Chondrocyte (in vitro differentiated cells): ENCODE measurements around the gene CTSL. TPM values are rescaled to one million over a fixed set of nuclear protein-coding genes. Genes with fewer than 3 reads are reported as not detected.
A peak's percentile ranks its signal among the peaks of the same experiment; 100 is the strongest.

Experiments
- DNase-seq: peaks from one replicate; pipeline ENCODE4 v3.0.0; 2021; ENCODE audit warnings: mixed read lengths, low spot score
- H3K27ac Mint-ChIP-seq: one replicate; pipeline ENCODE4 v1.8.0; 2021; ENCODE audit warnings: mild to moderate bottlenecking, moderate library complexity, mixed read lengths; ENCODE audit not compliant: unreplicated experiment
- H3K27me3 Mint-ChIP-seq: 2 replicates; pipeline ENCODE4 v1.8.0; 2021; ENCODE audit warnings: low read depth, mixed read lengths
- H3K36me3 Mint-ChIP-seq: 2 replicates; pipeline ENCODE4 v1.8.0; 2021; ENCODE audit warnings: low read depth, mixed read lengths
- H3K4me1 Mint-ChIP-seq: 2 replicates; pipeline ENCODE4 v1.8.0; 2021; ENCODE audit warnings: low read depth, mild to moderate bottlenecking, mixed read lengths
- H3K4me3 Mint-ChIP-seq: one replicate; pipeline ENCODE4 v1.8.0; 2021; ENCODE audit warnings: mild to moderate bottlenecking, moderate library complexity, mixed read lengths; ENCODE audit not compliant: unreplicated experiment
- H3K9me3 Mint-ChIP-seq: 2 replicates; pipeline ENCODE4 v1.8.0; 2021; ENCODE audit warnings: low read depth, mixed read lengths
- total RNA-seq: library from RNA; stranded (reverse); gene quantifications from 3 replicates; pipeline ENCODE4 v1.2.1, GENCODE V29; 2021
- TF ChIP-seq, protein P1 (sequence below): fragments of 200-600 bp; sonication (generic); IDR thresholded peaks from 2 replicates; pipeline ENCODE4 v1.5.0; 2021; ENCODE audit warnings: antibody characterized with exemption, mild to moderate bottlenecking, moderate library complexity

CTSL gene
- total RNA-seq, 1 donor from 2014 or later = 77.7 TPM

GRCh38 chr9:87701931-87702421 is 23.9 kb upstream of the CTSL start:
- no peaks in the 10 kb centered on the region for H3K9me3 Mint-ChIP-seq
- peaks cover 34% of the 10 kb centered on the region for H3K36me3 Mint-ChIP-seq
- no peak for DNase-seq
- H3K4me3 Mint-ChIP-seq = no peak overlapping the region
- TF ChIP-seq, protein P1, sequence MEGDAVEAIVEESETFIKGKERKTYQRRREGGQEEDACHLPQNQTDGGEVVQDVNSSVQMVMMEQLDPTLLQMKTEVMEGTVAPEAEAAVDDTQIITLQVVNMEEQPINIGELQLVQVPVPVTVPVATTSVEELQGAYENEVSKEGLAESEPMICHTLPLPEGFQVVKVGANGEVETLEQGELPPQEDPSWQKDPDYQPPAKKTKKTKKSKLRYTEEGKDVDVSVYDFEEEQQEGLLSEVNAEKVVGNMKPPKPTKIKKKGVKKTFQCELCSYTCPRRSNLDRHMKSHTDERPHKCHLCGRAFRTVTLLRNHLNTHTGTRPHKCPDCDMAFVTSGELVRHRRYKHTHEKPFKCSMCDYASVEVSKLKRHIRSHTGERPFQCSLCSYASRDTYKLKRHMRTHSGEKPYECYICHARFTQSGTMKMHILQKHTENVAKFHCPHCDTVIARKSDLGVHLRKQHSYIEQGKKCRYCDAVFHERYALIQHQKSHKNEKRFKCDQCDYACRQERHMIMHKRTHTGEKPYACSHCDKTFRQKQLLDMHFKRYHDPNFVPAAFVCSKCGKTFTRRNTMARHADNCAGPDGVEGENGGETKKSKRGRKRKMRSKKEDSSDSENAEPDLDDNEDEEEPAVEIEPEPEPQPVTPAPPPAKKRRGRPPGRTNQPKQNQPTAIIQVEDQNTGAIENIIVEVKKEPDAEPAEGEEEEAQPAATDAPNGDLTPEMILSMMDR = no peak
- H3K27ac Mint-ChIP-seq = peak overlapping the region; percentile 54
- H3K27me3 Mint-ChIP-seq = no peaks in the 10 kb centered on the region
- H3K4me1 Mint-ChIP-seq = peaks cover 15% of the 10 kb centered on the region

GRCh38 chr9:87702921-87703320 is 23.0 kb upstream of the CTSL start:
- Mint-ChIP-seq H3K4me3 (no peak overlapping the region), H3K36me3 (peaks cover 35% of the 10 kb centered on the region), H3K27ac (no peak overlapping the region), H3K9me3 (no peaks in the 10 kb centered on the region), H3K4me1 (peaks cover 18% of the 10 kb centered on the region), H3K27me3 (no peaks in the 10 kb centered on the region)
- TF ChIP-seq, protein P1 = no peak
- no peak for DNase-seq

- Mint-ChIP-seq H3K36me3 (peaks cover 34% of the 10 kb centered on the region), H3K4me1 (peaks cover 21% of the 10 kb centered on the region), H3K27ac (no peak overlapping the region), H3K27me3 (no peaks in the 10 kb centered on the region), H3K4me3 (no peak overlapping the region), H3K9me3 (no peaks in the 10 kb centered on the region)
- TF ChIP-seq, protein P1 = no peak
- no peak for DNase-seq
Measured at GRCh38 chr9:87703636-87704276, 22.2 kb upstream of the CTSL start.

DNA sequence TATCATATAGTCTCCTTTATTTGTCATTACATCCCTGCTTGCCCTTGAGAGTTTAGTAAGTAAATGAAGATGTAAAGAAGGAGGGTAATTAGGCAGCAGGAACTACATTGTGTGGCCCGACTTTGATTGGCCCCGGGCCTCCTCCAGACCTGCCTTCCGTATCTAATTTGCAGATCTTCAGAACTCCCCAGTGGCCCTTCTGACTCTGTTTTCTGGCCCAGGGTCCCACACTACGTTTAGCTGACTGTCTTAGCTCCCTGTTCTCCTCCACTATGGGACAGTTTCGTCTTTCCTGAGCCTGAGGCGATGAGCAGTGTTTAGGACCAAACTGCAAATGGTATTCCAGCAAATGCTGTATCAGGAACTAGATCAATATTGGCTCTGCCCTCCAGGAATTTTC is 21.6 kb upstream of the CTSL start:
- Mint-ChIP-seq H3K9me3 (no peaks in the 10 kb centered on the region), H3K27ac (no peak overlapping the region), H3K4me1 (peaks cover 21% of the 10 kb centered on the region), H3K4me3 (no peak overlapping the region), H3K36me3 (peaks cover 36% of the 10 kb centered on the region), H3K27me3 (no peaks in the 10 kb centered on the region)
- TF ChIP-seq, protein P1 = no peak
- no peak for DNase-seq

DNA sequence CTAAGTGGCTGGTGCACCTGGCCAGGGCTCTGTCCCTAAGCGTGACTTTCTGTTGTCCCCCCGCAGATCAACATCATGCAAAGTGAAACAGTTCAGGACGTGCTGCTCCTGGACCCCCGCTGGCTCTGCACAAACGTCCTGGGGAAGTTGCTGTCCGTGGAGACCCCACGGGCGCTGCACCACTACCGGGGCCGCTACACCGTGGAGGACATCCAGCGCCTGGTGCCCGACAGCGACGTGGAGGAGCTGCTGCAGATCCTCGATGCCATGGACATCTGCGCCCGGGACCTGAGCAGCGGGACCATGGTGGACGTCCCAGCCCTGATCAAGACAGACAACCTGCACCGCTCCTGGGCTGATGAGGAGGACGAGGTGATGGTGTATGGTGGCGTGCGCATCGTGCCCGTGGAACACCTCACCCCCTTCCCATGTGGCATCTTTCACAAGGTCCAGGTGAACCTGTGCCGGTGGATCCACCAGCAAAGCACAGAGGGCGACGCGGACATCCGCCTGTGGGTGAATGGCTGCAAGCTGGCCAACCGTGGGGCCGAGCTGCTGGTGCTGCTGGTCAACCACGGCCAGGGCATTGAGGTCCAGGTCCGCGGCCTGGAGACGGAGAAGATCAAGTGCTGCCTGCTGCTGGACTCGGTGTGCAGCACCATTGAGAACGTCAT is 19.7 kb upstream of the CTSL start:
- Mint-ChIP-seq H3K27me3 (no peaks in the 10 kb centered on the region), H3K36me3 (peaks cover 36% of the 10 kb centered on the region), H3K27ac (no peak overlapping the region), H3K9me3 (no peaks in the 10 kb centered on the region), H3K4me1 (peaks cover 25% of the 10 kb centered on the region), H3K4me3 (no peak overlapping the region)
- DNase-seq = no peak
- TF ChIP-seq, protein P1 = no peak
